Measurements from ENCODE around the gene TAS1R3. TPM values are rescaled to one million over a fixed set of nuclear protein-coding genes. Genes with fewer than 3 reads are reported as not detected.

TAS1R3 gene
- total and polyA plus RNA-seq, 10 of the 15 experiments (the other 5 are each of a cell fraction or from before 2014, with no cell fraction given), result 0.04 to 0.51 (median 0.08) TPM; not detected in 3

DNA sequence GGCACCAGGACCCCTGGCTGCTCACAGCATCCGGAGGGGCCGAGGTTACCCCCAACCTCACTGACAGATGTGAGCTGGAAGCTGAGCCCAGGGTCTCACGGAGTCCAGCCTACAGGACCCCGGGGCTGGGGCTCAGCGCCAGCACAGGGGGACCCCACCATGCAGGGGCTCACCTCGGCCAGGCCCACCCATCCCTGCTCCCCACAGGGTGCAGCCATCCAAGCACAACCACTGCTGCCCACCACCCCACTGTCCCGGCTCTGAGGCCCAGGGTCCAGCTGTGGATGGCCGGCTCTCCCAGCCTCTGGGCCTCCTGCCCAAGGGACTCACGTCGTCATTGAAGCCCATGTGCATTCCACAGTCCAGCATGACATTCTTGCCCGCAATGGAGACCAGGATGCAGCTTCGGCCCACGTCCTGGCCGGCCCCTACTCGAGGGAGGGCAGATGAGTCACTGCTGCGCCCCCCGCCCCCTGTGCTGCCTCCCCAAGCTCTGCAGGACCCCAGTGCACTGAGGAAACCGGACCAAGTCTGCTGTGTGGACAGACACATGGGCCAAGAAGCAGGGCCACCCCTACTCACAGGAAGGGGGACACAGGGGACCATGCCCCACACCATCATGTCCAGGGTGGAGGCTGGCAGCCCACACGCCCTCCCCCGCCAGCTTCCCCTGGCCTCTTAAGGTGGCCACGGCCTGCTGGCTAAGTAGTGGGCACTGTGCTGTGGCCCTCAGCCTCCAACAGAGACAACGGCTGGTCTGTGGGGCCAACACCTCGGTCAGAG lies 10.2 kb upstream of the TAS1R3 start:
- no peak overlapping the region for H3K4me2 ChIP-seq (ENCODE audit: control insufficient read depth, insufficient read depth)
- H3K4me3 ChIP-seq, result no peak overlapping the region
- no peak overlapping the region for H2AFZ ChIP-seq (ENCODE audit: control insufficient read depth, low read depth, low read length)
- no peak overlapping the region for H3K27ac ChIP-seq (ENCODE audit: control insufficient read depth, insufficient read depth)
- H3K4me1 ChIP-seq (ENCODE audit: control insufficient read depth, insufficient read depth, low read length), result peaks cover 10% of the 10 kb centered on the region
- FAIRE-seq (no peak), ATAC-seq (no peak), DNase-seq (ENCODE audit: low read depth, low spot score) (no peak)
- no peaks in the 10 kb centered on the region for H3K27me3 ChIP-seq (replicated peaks in 1 of 2; ENCODE audit: control insufficient read depth in 2 of 2, insufficient read depth in 2 of 2, low read length in 1 of 2)
- no peak overlapping the region for H3K9ac ChIP-seq (ENCODE audit: control insufficient read depth, insufficient read depth, low read length)
- intact Hi-C loops (cut with micrococcal nuclease; ENCODE audit: unreplicated experiment), result no loop called here
- H4K20me1 ChIP-seq (ENCODE audit: control insufficient read depth, insufficient read depth), result no peaks in the 10 kb centered on the region; the same call in 1 of the 2 replicates
- ChIA-PET SMC1A (ENCODE audit: uncharacterized antibody, unreplicated experiment) (no interaction called here), CTCF (no interaction called here), RAD21 (ENCODE audit: unreplicated experiment) (no interaction called here), POLR2A (no interaction called here)
- H3K79me2 ChIP-seq (ENCODE audit: control insufficient read depth, insufficient read depth, low read length), result peaks cover 43% of the 10 kb centered on the region
- no peaks in the 10 kb centered on the region for H3K9me3 ChIP-seq (replicated peaks; ENCODE audit: control insufficient read depth, insufficient read depth, low read length)
- H3K36me3 ChIP-seq (ENCODE audit: control insufficient read depth in 2 of 2, insufficient read depth in 2 of 2, low read length in 1 of 2), result peaks cover 0 to 9% of the 10 kb centered on the region in 2 experiments; a peak in 3 of 4 replicates
- in situ Hi-C loops (cut with MboI), result no loop called here
- BruUV-seq (replicated peaks), result no TSS peak
- WGBS (ENCODE audit: insufficient coverage, insufficient replicate concordance, low lambda C conversion rate, missing lambda C conversion rate), result 85% methylated on average over 22 of the region's 23 CpGs
- TF ChIP-seq DPF2 (IDR thresholded peaks at IDR 0.05), result no peak
- TF ChIP-seq, protein P1, sequence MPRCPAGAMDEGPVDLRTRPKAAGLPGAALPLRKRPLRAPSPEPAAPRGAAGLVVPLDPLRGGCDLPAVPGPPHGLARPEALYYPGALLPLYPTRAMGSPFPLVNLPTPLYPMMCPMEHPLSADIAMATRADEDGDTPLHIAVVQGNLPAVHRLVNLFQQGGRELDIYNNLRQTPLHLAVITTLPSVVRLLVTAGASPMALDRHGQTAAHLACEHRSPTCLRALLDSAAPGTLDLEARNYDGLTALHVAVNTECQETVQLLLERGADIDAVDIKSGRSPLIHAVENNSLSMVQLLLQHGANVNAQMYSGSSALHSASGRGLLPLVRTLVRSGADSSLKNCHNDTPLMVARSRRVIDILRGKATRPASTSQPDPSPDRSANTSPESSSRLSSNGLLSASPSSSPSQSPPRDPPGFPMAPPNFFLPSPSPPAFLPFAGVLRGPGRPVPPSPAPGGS (IDR thresholded peaks at IDR 0.05; ENCODE audit: borderline replicate concordance, insufficient read depth, low read depth, low read length, poor library complexity, severe bottlenecking), result no peak
- TF ChIP-seq ZBTB4 (CRISPR knock-in tag; IDR thresholded peaks at IDR 0.05), result no peak
- TF ChIP-seq, protein P2, sequence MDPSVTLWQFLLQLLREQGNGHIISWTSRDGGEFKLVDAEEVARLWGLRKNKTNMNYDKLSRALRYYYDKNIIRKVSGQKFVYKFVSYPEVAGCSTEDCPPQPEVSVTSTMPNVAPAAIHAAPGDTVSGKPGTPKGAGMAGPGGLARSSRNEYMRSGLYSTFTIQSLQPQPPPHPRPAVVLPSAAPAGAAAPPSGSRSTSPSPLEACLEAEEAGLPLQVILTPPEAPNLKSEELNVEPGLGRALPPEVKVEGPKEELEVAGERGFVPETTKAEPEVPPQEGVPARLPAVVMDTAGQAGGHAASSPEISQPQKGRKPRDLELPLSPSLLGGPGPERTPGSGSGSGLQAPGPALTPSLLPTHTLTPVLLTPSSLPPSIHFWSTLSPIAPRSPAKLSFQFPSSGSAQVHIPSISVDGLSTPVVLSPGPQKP (IDR thresholded peaks at IDR 0.05; ENCODE audit: low read depth, low read length), result no peak
- no peak for TF ChIP-seq NFYA (IDR thresholded peaks at IDR 0.05; ENCODE audit: borderline replicate concordance, low read depth, low read length)
- TF ChIP-seq STAT3 (IDR thresholded peaks at IDR 0.05; ENCODE audit: low read depth, low read length), result no peak
- no peak for TF ChIP-seq SP1 (IDR thresholded peaks at IDR 0.05; ENCODE audit: low read depth, low read length)
- TF ChIP-seq CBX5 (IDR thresholded peaks at IDR 0.05; ENCODE audit: low read depth), result no peak
- TF ChIP-seq, protein P3, sequence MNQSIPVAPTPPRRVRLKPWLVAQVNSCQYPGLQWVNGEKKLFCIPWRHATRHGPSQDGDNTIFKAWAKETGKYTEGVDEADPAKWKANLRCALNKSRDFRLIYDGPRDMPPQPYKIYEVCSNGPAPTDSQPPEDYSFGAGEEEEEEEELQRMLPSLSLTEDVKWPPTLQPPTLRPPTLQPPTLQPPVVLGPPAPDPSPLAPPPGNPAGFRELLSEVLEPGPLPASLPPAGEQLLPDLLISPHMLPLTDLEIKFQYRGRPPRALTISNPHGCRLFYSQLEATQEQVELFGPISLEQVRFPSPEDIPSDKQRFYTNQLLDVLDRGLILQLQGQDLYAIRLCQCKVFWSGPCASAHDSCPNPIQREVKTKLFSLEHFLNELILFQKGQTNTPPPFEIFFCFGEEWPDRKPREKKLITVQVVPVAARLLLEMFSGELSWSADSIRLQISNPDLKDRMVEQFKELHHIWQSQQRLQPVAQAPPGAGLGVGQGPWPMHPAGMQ (IDR thresholded peaks at IDR 0.05; ENCODE audit: borderline replicate concordance), result no peak
- no peak for TF ChIP-seq BMI1 (IDR thresholded peaks at IDR 0.05; ENCODE audit: borderline replicate concordance)
- TF ChIP-seq, protein P4, sequence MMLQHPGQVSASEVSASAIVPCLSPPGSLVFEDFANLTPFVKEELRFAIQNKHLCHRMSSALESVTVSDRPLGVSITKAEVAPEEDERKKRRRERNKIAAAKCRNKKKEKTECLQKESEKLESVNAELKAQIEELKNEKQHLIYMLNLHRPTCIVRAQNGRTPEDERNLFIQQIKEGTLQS (IDR thresholded peaks at IDR 0.05; ENCODE audit: borderline replicate concordance, extremely low read depth, low read depth, low read length), result no peak
- TF ChIP-seq BRCA1 (IDR thresholded peaks at IDR 0.05; ENCODE audit: low read depth, low read length), result no peak
- TF ChIP-seq FOS (IDR thresholded peaks at IDR 0.05; ENCODE audit: borderline replicate concordance, extremely low read depth, insufficient read length), result no peak

Measured in GM12878 (cell line).